Calu3 (cell line): ENCODE results near the gene FKBP6. TPM values are rescaled to one million over a fixed set of nuclear protein-coding genes. Genes with fewer than 3 reads are reported as not detected.

Experiments used
- BruUV-seq: library from RNA; stranded (reverse); fragments of 400-500 nt; replicated peaks from 2 replicates; lab custom pipeline; 2021; lab: Mats Ljungman, UMichigan
- CTCF ChIA-PET: fragments of 300-600 bp; sonication (Branson Sonifier 250); formaldehyde crosslinking; loops from one replicate; lab custom pipeline; 2022; ENCODE audit warnings: antibody characterized with exemption; lab: Charles Lee
- DNase-seq: peaks from one replicate; pipeline ENCODE4 v3.0.0; 2022
- H3K27ac Mint-ChIP-seq: one replicate; pipeline ENCODE4 v1.8.0; 2022; ENCODE audit warnings: mixed read lengths; ENCODE audit not compliant: unreplicated experiment
- H3K27me3 Mint-ChIP-seq: one replicate; pipeline ENCODE4 v1.8.0; 2022; ENCODE audit warnings: mixed read lengths; ENCODE audit not compliant: unreplicated experiment
- H3K36me3 Mint-ChIP-seq: one replicate; pipeline ENCODE4 v1.8.0; 2022; ENCODE audit warnings: mild to moderate bottlenecking, moderate library complexity, mixed read lengths; ENCODE audit not compliant: insufficient read depth, unreplicated experiment
- H3K4me1 Mint-ChIP-seq: one replicate; pipeline ENCODE4 v1.8.0; 2022; ENCODE audit warnings: mild to moderate bottlenecking, low read depth, mixed read lengths; ENCODE audit not compliant: unreplicated experiment
- H3K4me3 Mint-ChIP-seq: one replicate; pipeline ENCODE4 v1.8.0; 2022; ENCODE audit warnings: mild to moderate bottlenecking, low read depth, moderate library complexity, mixed read lengths; ENCODE audit not compliant: unreplicated experiment
- H3K9me3 Mint-ChIP-seq: one replicate; pipeline ENCODE4 v1.8.0; 2022; ENCODE audit warnings: low read depth, mixed read lengths; ENCODE audit not compliant: unreplicated experiment
- CTCF ChIP-seq: fragments of 200-600 bp; IDR thresholded peaks from one replicate; pipeline ENCODE4 v1.8.0; 2022; ENCODE audit warnings: antibody characterized with exemption; ENCODE audit not compliant: unreplicated experiment
- intact Hi-C: fragments of 100-400 bp; cut with micrococcal nuclease; formaldehyde crosslinking; loops from one replicate; pipeline ENCODE4 v1.10.0; 2022; ENCODE audit not compliant: unreplicated experiment
- total RNA-seq: library from RNA; stranded (reverse); gene quantifications from 2 replicates; pipeline ENCODE4 v1.2.3, GENCODE V29; 2022

FKBP6 gene
- total RNA-seq, 1 experiment from 2014 or later: not detected

GRCh38 chr7:73338321-73338720 lies 10.4 kb downstream of the FKBP6 start:
- TF ChIP-seq CTCF: no peak
- Mint-ChIP-seq H3K36me3 (no peaks in the 10 kb centered on the region), H3K4me3 (no peak overlapping the region), H3K4me1 (peaks cover 7% of the 10 kb centered on the region), H3K27me3 (peaks cover 36% of the 10 kb centered on the region), H3K27ac (no peak overlapping the region), H3K9me3 (no peaks in the 10 kb centered on the region)
- DNase-seq: no peak
- BruUV-seq: no TSS peak
- CTCF ChIA-PET: no interaction called here
- intact Hi-C loops: no loop called here

GRCh38 chr7:73340514-73340913 lies 12.6 kb downstream of the FKBP6 start:
- no peak for TF ChIP-seq CTCF
- H3K4me1 Mint-ChIP-seq: peaks cover 7% of the 10 kb centered on the region
- no peak for DNase-seq
- CTCF ChIA-PET: no interaction called here
- no TSS peak for BruUV-seq
- no peak overlapping the region for H3K4me3 Mint-ChIP-seq
- H3K27ac Mint-ChIP-seq: no peak overlapping the region
- peaks cover 15% of the 10 kb centered on the region for H3K27me3 Mint-ChIP-seq
- no peaks in the 10 kb centered on the region for H3K36me3 Mint-ChIP-seq
- intact Hi-C loops: loop anchor here (10.0 kb wide), 1 partner anchor 94 kb away; the partner anchor contains the start of gene FZD9
- no peaks in the 10 kb centered on the region for H3K9me3 Mint-ChIP-seq

GRCh38 chr7:73341877-73342276 lies 13.9 kb downstream of the FKBP6 start:
- CTCF ChIA-PET: interaction anchor here (1.1 to 1.8 kb wide), 3 partner anchors 16 to 110 kb away, joined by 3 to 5 read pairs (median 4); no protein-coding TSS in a partner anchor
- Mint-ChIP-seq H3K4me3 (no peak overlapping the region), H3K9me3 (no peaks in the 10 kb centered on the region), H3K27me3 (peaks cover 1% of the 10 kb centered on the region), H3K4me1 (peaks cover 7% of the 10 kb centered on the region), H3K36me3 (no peaks in the 10 kb centered on the region), H3K27ac (no peak overlapping the region)
- DNase-seq: peak; percentile 10
- BruUV-seq: no TSS peak
- intact Hi-C loops: loop anchor here (10.0 kb wide), 1 partner anchor 93 kb away; the partner anchor contains the start of gene FZD9
- no peak for TF ChIP-seq CTCF

- peaks cover 3% of the 10 kb centered on the region for H3K27me3 Mint-ChIP-seq
- no peaks in the 10 kb centered on the region for H3K36me3 Mint-ChIP-seq
- no peak overlapping the region for H3K27ac Mint-ChIP-seq
- H3K4me1 Mint-ChIP-seq: peaks cover 7% of the 10 kb centered on the region
- H3K9me3 Mint-ChIP-seq: no peaks in the 10 kb centered on the region
- BruUV-seq: no TSS peak
- no peak overlapping the region for H3K4me3 Mint-ChIP-seq
- peak; percentile 5 for DNase-seq
- intact Hi-C loops: loop anchor here (10.0 kb wide), 1 partner anchor 92 kb away; the partner anchor contains the start of gene FZD9
- CTCF ChIA-PET: interaction anchor here (1.1 to 1.8 kb wide), 3 partner anchors 15 to 109 kb away, joined by 3 to 5 read pairs (median 4); no protein-coding TSS in a partner anchor
- TF ChIP-seq CTCF: no peak
Measured at GRCh38 chr7:73342645-73343044, 14.7 kb downstream of the FKBP6 start.
